Activated CD4-positive, alpha-beta memory T cell treated with anti-CD3 and anti-CD28 coated beads for 36 hours (primary cell): ENCODE data around the gene PAPLN. TPM values are rescaled to one million over a fixed set of nuclear protein-coding genes. Genes with fewer than 3 reads are reported as not detected.

Experiments used
- total RNA-seq, 2 experiments: library from RNA; stranded (reverse); gene quantifications; one replicate each; pipeline ENCODE4 v1.2.3, GENCODE V29; 2021

PAPLN gene
- total RNA-seq, 2 experiments from 2014 or later = 0.62 to 0.65 TPM

Other genes starting within 250 kb of the PAPLN start
- 1 to 10 TPM; 9.9 TPM for gene ZFYVE1, start 210.4 kb upstream of the PAPLN start, total RNA-seq
- gene RBM25, start 179.0 kb upstream of the PAPLN start, total RNA-seq = 10 to 100 TPM; 89.6 to 97.9 TPM
- 10 to 100 TPM; 30.3 to 31.6 TPM for gene PSEN1, start 101.0 kb upstream of the PAPLN start, total RNA-seq
- gene NUMB, start 221.0 kb downstream of the PAPLN start, total RNA-seq = 10 to 100 TPM; 45.0 to 46.9 TPM